HuH-7 (cell line): Measurements from ENCODE around the gene TMEM52B.
"Not testable (repeated sequence)": the region's sequence is repeated elsewhere in the genome, so short reads cannot be mapped to it uniquely, and the experiment has no call there.

Experiments used
- DNase-seq: peaks from one replicate; pipeline ENCODE4 v3.0.0; 2011; ENCODE audit warnings: low spot score

TMEM52B gene

DNA sequence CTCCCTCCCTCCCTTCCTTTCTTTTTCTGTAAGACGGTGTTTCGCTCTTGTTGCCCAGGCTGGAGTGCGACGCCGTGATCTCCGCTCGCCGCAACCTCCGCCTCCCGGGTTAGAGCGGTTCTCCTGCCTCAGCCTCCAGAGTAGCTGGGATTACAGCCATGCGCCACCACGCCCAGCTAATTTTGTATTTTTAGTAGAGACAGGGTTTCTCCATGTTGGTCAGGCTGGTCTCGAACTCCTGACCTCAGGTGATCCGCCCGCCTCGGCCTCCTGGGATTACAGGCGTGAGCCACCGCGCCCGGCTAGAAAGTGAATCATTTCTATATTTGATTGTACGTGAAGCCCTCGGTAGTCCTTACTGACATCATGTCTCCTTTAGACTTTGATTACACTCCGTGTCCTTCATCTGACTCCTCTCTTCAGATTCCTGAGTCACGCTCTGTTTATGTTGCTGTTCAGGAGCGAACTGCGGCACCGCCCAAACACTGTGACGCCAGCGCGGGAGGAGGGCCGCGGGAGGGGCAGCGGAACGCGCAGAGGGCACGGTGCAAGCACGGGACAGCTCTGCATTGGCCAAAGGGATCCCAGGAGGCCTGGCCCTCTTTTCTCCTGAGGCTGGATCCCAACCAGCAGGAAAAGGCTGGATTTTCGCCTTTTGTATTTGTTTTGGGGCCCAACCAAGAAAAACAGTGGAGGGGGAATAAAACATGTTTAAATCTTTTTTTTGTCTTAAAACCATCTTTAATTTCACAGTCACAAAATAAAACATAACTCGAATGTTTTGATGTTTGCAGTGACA lies 33.3 kb downstream of the TMEM52B start:
- peak; percentile 85 for DNase-seq

DNA sequence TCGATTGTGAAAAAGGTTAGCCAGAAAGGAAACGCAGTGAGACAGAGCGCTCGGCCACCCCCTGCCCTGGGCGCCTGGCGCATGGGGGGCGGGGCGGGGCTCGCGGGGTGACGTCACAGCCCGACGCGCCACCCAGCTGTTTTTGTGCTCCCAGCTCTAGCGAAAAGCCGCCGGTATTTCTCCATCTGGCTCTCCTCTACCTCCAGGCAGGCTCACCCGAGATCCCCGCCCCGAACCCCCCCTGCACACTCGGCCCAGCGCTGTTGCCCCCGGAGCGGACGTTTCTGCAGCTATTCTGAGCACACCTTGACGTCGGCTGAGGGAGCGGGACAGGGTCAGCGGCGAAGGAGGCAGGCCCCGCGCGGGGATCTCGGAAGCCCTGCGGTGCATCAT lies 33.9 kb downstream of the TMEM52B start, which contains the start of gene GABARAPL1:
Gene GABARAPL1 (plus strand): TSS at position 139 of the 393 bp plus-strand sequence. CDS start 253 bp downstream, at position 392.
- DNase-seq, result peak; percentile 67

DNA sequence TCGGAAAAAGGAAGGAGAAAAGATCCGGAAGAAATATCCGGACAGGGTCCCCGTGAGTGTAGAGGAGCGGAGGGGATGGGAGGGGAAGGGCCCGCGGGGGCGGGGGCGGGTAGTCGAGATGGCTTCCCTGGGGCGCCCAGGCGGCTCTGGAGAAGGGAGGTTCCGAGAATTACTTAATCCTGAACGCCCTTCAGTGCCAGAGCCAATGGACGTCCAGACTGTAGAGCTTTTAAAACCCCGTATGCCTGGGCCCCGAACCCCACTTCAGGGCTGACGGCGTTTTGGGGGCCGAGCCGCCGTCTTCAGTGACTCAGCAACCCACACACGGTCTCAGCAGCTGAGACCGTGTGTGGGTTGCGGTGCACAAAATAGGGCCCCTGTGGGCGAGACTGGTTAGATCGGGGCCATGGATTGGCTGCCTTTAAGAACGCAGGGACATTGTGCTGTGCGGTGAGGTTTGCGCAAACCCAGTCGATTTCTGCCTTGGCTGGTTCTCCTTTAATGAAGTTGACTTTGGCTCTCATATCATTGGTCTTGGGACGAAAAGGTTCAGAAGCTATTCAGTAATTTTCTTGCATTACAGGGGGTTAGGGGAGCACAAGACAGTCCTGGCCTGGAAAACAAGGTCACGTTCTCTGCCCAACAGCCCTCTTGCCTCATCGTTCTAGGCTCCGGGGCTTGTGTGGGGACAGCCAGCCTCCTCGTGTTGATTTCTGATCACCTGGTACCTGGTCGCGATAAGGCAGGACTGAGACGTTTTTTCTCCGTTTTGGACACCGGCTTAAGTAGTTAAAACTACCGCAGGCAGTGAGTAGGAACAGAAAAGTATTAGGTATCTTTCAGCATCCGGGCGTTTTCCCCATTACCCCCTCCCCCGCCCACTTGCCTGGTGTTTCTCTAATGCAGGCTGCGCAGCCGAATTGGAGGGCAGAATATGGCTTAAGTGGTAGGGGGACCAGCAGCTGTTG lies 34.6 kb downstream of the TMEM52B start:
- peak; percentile 42 for DNase-seq

DNA sequence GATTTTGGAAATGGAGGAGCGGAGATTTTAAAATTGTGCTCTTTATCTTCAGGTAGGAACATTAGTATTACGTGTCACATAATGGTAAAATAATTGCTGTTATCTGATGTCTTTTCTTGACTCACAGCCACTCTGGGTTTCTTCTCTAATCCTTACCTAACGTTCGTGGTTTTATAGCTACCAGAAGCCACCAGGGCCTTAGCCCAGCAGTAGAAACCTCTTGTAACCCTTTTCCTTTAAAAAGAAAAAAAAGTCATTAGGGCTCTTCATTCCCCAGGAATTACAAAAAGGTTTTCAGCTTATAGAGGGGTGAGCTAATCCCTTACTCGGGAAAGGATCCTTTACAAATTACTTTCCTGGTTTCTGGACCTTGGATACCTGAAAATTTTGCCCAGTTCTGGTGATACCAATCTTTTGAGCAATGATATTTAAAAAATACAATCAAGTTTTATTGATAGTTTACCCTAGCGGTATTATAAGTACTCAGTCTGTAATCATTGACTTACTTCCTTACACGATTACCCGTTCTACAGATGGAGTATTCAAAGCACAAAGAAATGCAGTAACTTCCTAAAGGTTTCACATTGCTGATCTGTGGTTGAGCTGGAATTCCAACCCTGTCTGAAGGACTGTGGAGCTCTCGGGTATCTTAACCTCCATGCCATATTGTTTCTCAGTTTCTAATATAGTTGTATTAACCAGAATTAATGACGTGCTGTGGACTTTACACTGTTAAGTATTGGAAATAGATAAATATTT lies 35.5 kb downstream of the TMEM52B start:
- DNase-seq, result peak; percentile 5

DNA sequence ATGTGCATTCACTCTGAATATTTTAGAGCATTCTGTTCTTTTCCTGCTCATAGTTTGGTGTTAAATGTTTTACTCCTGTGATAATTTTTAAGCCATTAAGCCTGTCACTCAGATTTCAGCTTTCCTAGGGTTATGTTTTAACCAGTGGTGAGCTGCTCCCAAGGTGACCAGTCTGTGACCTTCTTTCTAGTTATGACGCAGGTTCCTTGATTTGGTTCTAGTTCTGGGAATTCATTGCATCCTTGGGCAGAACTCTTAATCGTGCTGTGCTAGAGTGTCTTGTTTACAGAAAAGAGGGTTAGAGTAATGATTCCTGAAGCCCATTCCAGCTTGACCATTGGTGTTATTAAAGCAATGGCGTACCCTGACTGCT lies 36.0 kb downstream of the TMEM52B start:
- no peak for DNase-seq

DNA sequence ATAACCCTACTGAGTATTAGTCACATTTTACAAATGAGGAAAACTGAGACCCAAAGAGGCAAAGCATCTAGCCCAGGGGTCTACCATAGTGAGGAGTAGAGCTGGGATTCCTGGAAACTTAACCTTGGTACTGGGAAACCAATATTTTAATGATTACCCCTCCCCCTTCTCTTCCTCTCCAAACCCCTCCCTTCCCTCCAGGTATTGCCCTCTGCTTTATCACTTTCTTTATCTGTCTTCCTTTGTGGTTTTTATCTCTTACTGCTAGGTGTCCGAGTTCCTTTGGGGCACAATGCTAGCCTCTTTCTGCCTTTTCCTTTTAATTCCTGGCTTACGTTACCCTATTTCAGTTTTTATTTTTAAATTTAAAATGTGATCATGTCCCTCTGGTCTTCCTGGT lies 36.6 kb downstream of the TMEM52B start:
- DNase-seq, result no peak

DNA sequence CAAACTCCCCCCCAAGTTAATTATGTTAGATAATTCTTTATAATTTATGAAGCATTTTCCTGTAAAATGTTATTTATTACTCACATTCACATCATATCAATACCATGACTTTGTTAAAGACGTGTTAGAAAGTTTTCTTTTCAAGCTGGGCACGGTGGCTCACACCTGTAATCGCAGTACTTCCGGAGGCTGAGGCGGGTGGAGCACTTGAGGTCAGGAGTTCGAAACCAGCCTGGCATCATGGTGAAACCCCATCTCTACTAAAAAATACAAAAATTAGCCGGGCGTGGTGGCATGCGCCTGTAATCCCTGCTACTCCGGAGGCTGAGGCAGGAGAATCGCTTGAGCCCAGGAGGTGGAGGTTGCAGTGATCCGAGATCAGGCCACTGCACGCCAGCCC lies 37.1 kb downstream of the TMEM52B start:
- DNase-seq, result not testable (repeated sequence)

DNA sequence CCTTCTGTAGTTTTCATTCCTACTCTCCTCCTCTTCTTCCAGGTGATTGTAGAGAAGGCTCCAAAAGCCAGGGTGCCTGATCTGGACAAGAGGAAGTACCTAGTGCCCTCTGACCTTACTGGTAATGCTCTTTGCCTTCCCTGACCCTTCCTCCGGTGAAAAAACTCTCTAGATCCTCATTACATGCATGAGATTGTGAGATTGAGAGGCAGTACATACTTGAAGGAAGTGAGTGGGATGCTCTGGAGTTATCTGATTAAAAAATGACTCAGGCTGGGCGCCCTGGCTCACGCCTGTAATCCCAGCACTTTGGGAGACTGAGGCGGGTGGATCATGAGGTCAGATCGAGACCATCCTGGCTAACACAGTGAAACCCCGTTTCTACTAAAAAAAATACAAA lies 39.2 kb downstream of the TMEM52B start:
- no peak for DNase-seq

DNA sequence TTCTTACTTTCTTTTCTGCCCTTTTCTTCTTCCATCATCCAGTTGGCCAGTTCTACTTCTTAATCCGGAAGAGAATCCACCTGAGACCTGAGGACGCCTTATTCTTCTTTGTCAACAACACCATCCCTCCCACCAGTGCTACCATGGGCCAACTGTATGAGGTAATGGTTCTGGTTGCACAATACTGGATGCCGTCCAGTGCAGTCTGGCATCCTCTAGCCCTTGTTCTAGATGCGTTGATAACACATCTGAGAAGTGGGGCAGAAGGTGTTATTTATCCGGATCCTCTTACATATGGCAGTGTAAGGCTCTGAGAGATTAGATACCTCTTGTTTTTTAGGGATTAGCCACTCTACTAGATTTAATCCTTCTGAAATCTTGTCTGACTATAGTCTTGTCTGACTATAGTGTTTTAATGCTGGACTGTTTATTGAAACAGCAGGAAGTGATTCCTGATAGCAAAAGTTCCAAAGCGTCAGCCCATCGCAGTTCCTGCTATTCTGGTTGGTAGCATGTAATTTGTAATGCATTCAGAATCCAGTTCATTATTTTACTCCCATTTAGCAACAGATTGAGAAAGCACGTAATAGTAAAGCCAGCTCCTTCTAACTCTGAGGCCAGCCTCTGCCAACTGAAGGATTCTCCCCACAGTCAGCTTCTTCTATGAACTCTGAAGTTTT lies 41.7 kb downstream of the TMEM52B start:
- DNase-seq, result no peak

DNA sequence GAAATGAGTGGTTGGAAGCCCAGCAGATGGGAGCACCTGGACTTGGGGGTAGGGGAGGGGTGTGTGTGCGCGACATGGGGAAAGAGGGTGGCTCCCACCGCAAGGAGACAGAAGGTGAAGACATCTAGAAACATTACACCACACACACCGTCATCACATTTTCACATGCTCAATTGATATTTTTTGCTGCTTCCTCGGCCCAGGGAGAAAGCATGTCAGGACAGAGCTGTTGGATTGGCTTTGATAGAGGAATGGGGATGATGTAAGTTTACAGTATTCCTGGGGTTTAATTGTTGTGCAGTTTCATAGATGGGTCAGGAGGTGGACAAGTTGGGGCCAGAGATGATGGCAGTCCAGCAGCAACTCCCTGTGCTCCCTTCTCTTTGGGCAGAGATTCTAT lies 43.0 kb downstream of the TMEM52B start:
- no peak for DNase-seq

DNA sequence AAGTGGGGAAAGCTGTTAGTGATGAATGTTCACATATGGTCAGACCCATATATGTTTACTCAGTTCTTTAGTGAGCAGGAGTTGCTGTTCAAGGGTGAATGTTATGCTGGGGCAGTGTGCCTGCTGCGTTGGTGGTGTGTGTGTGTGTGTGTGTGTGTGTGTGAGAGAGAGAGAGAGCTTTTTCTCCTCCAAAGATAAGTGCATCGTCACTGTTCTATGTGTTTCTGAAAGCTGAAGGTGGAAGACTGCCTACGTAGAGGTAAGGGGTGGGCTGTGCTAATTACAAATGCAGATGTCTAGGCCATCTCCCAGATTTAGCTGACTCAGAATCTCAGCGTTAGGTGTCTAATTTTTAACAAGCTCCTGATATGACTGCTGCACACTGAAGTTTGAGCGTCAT lies 44.4 kb downstream of the TMEM52B start:
- DNase-seq, result no peak

DNA sequence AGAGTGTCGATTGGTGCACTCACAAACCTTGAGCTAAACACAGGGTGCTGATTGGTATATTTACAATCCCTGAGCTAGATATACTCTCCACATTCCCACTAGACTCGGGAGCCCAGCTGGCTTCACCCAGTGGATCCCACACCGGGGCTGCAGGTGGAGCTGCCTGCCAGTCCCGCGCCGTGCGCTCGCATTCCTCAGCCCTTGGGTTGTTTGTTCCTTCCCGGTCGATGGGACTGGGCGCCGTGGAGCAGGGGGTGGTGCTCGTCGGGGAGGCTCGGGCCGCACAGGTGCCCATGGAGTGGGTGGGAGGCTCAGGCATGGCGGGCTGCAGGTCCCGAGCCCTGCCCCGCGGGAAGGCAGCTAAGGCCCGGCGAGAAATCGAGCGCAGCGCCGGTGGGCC lies 46.6 kb downstream of the TMEM52B start:
- DNase-seq, result not testable (repeated sequence)

DNA sequence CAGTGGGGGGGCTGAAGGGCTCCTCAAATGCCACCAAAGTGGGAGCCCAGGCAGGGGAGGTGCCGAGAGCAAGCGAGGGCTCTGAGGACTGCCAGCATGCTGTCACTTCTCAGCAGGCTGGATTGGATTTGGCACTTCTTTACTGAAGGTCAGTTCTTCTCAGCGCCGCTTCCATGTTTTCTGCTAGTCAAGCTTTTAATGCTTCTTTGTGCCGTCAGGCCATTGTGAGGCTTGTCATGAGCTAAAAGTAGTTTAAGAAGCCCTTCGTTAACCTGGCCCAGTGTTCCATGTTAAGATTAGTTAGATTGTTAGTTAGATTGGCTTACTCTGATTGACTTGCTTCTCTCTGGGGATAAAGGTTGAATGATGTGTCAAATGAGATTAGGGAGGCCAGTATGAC lies 47.3 kb downstream of the TMEM52B start:
- DNase-seq, result no peak

DNA sequence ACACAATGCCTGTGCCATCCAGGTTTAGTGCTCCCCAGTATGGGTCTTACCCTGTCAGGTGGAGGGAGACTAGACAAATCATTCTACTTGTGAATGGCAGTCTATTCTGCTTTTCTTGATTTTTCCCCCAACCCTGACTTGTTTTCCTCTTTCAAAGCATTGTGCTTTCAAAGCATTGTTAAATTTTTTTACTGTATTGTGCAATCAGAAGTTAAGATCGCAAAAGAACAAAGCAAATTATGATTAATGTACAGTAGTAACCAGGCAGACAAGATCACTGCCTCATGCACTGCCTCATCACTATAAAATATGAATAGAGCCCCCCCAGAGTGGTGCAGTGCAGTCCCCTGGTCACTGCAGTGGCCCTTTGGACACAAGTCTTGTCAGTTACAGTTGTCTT lies 47.9 kb downstream of the TMEM52B start:
- no peak for DNase-seq

DNA sequence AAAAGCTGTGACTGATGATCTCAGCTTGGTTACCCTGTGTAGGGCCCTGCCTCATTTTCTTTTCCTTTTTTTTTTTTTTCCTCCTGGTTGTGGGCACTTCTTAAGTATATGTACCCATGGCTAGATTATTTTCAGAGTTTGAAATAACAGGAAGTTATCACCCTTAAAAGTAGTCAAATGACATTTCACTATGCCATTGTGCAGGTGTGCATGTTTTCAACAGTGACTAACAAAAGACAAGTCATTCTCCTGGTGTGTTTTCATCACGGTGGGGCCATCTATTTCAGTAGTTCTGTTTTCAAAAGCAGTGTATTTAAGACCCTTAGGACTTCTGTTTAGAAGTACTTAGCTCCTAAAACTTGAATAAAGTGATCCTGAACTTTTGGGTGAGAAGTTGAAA lies 48.8 kb downstream of the TMEM52B start:
- no peak for DNase-seq

DNA sequence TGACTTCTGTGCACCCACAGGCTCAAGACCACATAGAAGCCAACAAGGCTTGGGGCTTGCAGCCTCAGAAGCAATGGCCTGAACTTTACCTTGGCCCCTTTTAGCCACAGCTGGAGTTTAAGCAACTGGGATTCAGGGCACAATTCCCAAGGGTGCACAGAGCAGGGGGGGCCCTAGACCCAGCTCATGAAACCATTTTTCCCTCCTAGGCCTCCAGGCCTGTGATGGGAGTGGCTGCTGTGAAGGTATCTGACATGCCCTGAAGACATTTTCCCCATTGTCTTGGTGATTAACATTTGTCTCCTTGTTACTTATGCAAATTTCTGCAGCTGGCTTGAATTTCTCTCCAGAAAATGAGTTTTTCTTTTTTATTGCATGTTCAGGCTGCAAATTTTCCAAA lies 55.7 kb downstream of the TMEM52B start:
- DNase-seq, result no peak

DNA sequence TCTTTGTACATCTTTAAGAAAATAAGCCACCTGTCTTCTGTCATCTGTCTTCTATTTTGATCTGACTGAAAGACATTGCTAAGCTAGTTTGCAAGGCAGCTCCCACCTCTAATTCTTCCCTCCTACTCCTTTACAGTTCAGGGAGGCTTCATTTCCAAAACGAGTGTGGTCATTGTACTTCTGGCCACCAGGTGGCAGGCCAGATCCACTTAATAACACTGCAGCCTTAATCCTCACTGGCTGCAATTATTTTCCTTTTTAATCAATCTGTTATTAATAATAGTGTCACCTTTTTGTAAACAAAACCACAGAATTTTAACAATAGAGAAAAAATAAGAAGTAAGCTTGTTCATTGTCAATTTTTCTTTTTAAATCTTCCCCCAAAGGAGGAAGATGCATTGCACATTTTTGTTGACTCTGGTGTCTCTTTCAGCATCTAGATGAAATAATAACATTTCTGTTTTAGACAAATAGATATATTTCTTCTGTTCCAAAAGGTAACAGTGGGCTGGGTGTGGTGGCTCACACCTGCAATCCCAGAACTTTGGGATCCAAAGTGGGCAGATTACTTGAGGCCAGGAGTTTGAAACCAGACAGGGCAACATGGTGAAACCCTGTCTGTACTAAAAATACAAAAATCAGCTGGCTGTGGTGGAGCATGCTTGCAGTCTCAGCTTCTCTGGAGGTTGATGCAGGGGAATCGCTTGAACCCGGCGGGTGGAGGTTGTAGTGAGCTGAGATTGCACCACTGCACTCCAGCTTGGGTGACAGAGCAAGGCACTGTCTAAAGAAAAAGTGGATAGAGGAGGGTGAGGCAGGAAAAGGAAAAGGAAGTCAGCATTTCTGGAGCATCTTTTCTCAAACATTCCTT lies 57.2 kb downstream of the TMEM52B start:
- DNase-seq, result peak; percentile 32

DNA sequence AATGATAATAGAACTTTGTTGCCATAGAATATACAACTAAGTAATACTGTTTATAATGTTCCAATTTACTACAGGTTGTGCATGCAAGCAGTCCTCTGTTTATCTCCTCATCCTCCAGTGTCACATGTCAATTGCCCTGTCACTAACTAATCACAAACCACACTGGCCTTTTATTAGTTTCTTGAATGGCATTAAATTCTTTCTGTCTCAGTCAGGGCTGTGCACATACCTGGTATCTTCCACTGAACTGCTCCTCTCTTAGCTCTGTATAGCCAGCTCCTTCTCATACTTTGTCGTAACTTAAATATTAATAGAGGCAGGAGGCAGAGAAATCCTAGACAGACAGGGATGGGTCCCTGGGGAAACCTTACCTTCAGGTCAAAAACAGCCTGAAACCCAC lies 57.9 kb downstream of the TMEM52B start:
- DNase-seq, result no peak

DNA sequence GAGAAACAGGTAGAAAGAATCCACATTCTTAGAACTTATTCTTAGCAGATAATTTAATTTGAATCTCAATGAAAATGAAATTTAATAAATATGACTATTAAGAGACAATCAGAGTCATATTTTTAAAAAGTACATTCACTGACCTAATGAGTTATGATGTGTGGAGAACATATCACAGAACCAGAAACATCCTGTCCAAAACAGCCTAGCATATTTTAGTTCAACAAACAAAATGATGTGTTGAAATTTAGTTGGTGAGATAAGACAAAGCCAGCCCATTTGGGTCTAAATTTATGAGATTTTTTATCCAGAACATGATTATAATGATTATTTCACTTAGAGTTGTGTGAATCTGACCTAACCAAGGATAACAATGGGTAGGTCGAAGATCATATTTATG lies 59.7 kb downstream of the TMEM52B start:
- DNase-seq, result no peak

DNA sequence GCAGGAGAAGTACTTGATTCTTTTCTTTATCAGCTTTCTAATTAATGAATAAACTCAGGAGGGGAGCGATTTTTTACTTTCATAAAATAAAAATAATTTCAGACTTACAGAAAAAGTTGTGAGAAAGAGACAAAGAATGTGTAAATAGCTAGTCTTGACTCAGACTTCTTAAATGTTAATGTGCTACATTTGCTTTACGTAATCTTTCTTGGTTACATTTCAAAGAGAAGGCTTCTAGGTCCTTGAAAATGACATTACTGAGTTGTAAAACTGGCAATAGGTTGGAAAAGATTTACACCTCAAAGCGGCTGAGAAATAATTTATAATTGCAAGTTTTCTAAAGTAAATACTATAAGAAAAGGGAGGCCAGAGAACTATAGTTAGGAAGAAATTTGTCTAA lies 62.5 kb downstream of the TMEM52B start:
- no peak for DNase-seq
